Tibial nerve (tissue), 4 donors: ENCODE data around the gene AUTS2. TPM values are rescaled to one million over a fixed set of nuclear protein-coding genes. Genes with fewer than 3 reads are reported as not detected.
A peak's percentile ranks its signal among the peaks of the same experiment; 100 is the strongest.

Experiments used
- DNase-seq, 2 donors: peaks; one replicate each; pipeline ENCODE4 v3.0.0-alpha.2; 2019; ENCODE audit warnings: low spot score in 2 of 2
- H3K27ac ChIP-seq, 4 donors: fragments of 200-600 bp; sonication (generic) in 3 of 4; one replicate each; pipeline ENCODE4 v1.5.1; 2017 to 2019; ENCODE audit warnings: mild to moderate bottlenecking in 1 of 4
- H3K27me3 ChIP-seq, 2 donors: fragments of 200-600 bp; sonication (generic) in 1 of 2; one replicate each; pipeline versions ENCODE4 v1.5.1 to v1.6.0; 2017 to 2019
- H3K36me3 ChIP-seq, 3 donors: fragments of 200-600 bp; sonication (generic); one replicate each; pipeline ENCODE4 v1.5.1; 2018 to 2019
- H3K4me1 ChIP-seq, 4 donors: fragments of 200-600 bp; sonication (generic) in 3 of 4; one replicate each; pipeline ENCODE4 v1.5.1; 2017 to 2019
- H3K4me3 ChIP-seq, 4 donors: fragments of 200-600 bp; sonication (generic) in 3 of 4; one replicate each; pipeline ENCODE4 v1.5.1; 2017 to 2019; ENCODE audit warnings: mild to moderate bottlenecking in 1 of 4, moderate library complexity in 1 of 4
- H3K9me3 ChIP-seq, 4 donors: fragments of 200-600 bp; sonication (generic) in 3 of 4; one replicate each; pipeline ENCODE4 v1.5.1; 2017 to 2019
- CTCF ChIP-seq, 5 experiments: fragments of 200-600 bp in 3 of 5; fragments of 450-650 bp in 2 of 5; sonication (generic) in 3 of 5; IDR thresholded peaks; one replicate each; pipeline ENCODE4 v1.5.1; 2016 to 2019; ENCODE audit warnings: antibody characterized with exemption in 5 of 5, mild to moderate bottlenecking in 3 of 5, moderate library complexity in 2 of 5
- EP300 ChIP-seq, 2 donors: sonication (generic); formaldehyde crosslinking; IDR thresholded peaks; one replicate each; pipeline ENCODE4 v1.6.1; 2017; ENCODE audit warnings: antibody characterized with exemption in 2 of 2, mild to moderate bottlenecking in 1 of 2
- POLR2A ChIP-seq, 2 donors: fragments of 450-650 bp; IDR thresholded peaks; one replicate each; pipeline ENCODE4 v1.6.1; 2017; ENCODE audit warnings: antibody characterized with exemption in 2 of 2, mild to moderate bottlenecking in 2 of 2, moderate library complexity in 2 of 2
- WGBS, 2 donors: methylation state at CpG; one replicate each; pipeline ENCODE4 v1.1.5; 2018; 5-methylcytosine and 5-hydroxymethylcytosine counted together
- total RNA-seq, 4 donors: library from RNA; depleted of rRNA; stranded (reverse); fragments of >200 nt; gene quantifications; one replicate each; pipeline ENCODE4 v1.1.0, GENCODE V29; 2016

Gene AUTS2
- total RNA-seq, 4 donors from 2014 or later: 56.6 to 87.9 (median 71.6) TPM

- Histone ChIP-seq H3K4me3 (no peak overlapping the region), H3K27me3 (no peaks in the 10 kb centered on the region), H3K4me1 (peaks cover 0 to 20% (median 4%) of the 10 kb centered on the region in 4 donors), H3K9me3 (no peaks in the 10 kb centered on the region), H3K36me3 (peaks cover 0 to 53% (median 0%) of the 10 kb centered on the region in 3 donors), H3K27ac (no peak overlapping the region)
- WGBS, 2 donors: 95 to 98% methylated on average over 20 to 21 of the region's 21 CpGs
- TF ChIP-seq CTCF (IDR thresholded peaks at IDR 0.05) (no peak), EP300 (IDR thresholded peaks at IDR 0.05) (no peak), POLR2A (IDR thresholded peaks at IDR 0.05) (no peak)
- DNase-seq: no peak
These were observed 1167.8 kb downstream of the AUTS2 start for GRCh38 chr7:70766109-70766508.

- 98% methylated on average over 4 of the region's 4 CpGs for WGBS, 2 donors
- Histone ChIP-seq H3K27ac (no peak overlapping the region), H3K36me3 (peaks cover 0 to 59% (median 0%) of the 10 kb centered on the region in 3 donors), H3K27me3 (no peaks in the 10 kb centered on the region), H3K9me3 (no peaks in the 10 kb centered on the region), H3K4me1 (peaks cover 0 to 17% (median 4%) of the 10 kb centered on the region in 4 donors), H3K4me3 (no peak overlapping the region)
- DNase-seq: no peak
- TF ChIP-seq EP300 (IDR thresholded peaks at IDR 0.05) (no peak), CTCF (IDR thresholded peaks at IDR 0.05) (no peak), POLR2A (IDR thresholded peaks at IDR 0.05) (no peak)
These were observed 1168.4 kb downstream of the AUTS2 start for GRCh38 chr7:70766694-70767093.

GRCh38 chr7:70770154-70770553 lies 1171.9 kb downstream of the AUTS2 start:
- H3K27me3 ChIP-seq: no peaks in the 10 kb centered on the region
- H3K4me1 ChIP-seq: peaks cover 0 to 30% (median 2%) of the 10 kb centered on the region in 4 donors
- 83 to 84% methylated on average over 5 of the region's 5 CpGs for WGBS, 2 donors
- no peaks in the 10 kb centered on the region for H3K9me3 ChIP-seq
- no peak overlapping the region for H3K27ac ChIP-seq
- no peak for DNase-seq
- no peak overlapping the region for H3K4me3 ChIP-seq
- TF ChIP-seq CTCF (IDR thresholded peaks at IDR 0.05) (no peak), POLR2A (IDR thresholded peaks at IDR 0.05) (no peak), EP300 (IDR thresholded peaks at IDR 0.05) (no peak)
- peaks cover 0 to 57% (median 0%) of the 10 kb centered on the region in 3 donors for H3K36me3 ChIP-seq

- Histone ChIP-seq H3K4me1 (peaks cover 0 to 34% (median 2%) of the 10 kb centered on the region in 4 donors), H3K4me3 (no peak overlapping the region), H3K27ac (no peak overlapping the region), H3K27me3 (no peaks in the 10 kb centered on the region), H3K9me3 (no peaks in the 10 kb centered on the region), H3K36me3 (peaks cover 0 to 44% (median 0%) of the 10 kb centered on the region in 3 donors)
- DNase-seq: no peak
- WGBS, 2 donors: 86 to 88% methylated on average over 10 of the region's 10 CpGs
- TF ChIP-seq POLR2A (IDR thresholded peaks at IDR 0.05) (no peak), EP300 (IDR thresholded peaks at IDR 0.05) (no peak), CTCF (IDR thresholded peaks at IDR 0.05) (no peak)
These were observed 1173.2 kb downstream of the AUTS2 start for GRCh38 chr7:70771451-70771850.

GRCh38 chr7:70772891-70773290 lies 1174.6 kb downstream of the AUTS2 start:
- no peaks in the 10 kb centered on the region for H3K9me3 ChIP-seq
- peak overlapping the region in 2 of 4 donors; percentile 65 to 66 for H3K27ac ChIP-seq
- peaks cover 0 to 43% (median 0%) of the 10 kb centered on the region in 3 donors for H3K36me3 ChIP-seq
- WGBS, 2 donors: 73 to 78% methylated on average over 4 of the region's 4 CpGs
- no peak for DNase-seq
- H3K27me3 ChIP-seq: no peaks in the 10 kb centered on the region
- H3K4me1 ChIP-seq: peaks cover 0 to 44% (median 4%) of the 10 kb centered on the region in 4 donors
- H3K4me3 ChIP-seq: no peak overlapping the region
- TF ChIP-seq EP300 (IDR thresholded peaks at IDR 0.05) (no peak), POLR2A (IDR thresholded peaks at IDR 0.05) (no peak), CTCF (IDR thresholded peaks at IDR 0.05) (no peak)
